NCI-H510A (cell line): ENCODE results near the gene C17orf100.

ENCODE experiments used
- DNase-seq: peaks from one replicate; lab custom pipeline; 2025; lab: John Stamatoyannopoulos, UW

The C17orf100 gene

DNA sequence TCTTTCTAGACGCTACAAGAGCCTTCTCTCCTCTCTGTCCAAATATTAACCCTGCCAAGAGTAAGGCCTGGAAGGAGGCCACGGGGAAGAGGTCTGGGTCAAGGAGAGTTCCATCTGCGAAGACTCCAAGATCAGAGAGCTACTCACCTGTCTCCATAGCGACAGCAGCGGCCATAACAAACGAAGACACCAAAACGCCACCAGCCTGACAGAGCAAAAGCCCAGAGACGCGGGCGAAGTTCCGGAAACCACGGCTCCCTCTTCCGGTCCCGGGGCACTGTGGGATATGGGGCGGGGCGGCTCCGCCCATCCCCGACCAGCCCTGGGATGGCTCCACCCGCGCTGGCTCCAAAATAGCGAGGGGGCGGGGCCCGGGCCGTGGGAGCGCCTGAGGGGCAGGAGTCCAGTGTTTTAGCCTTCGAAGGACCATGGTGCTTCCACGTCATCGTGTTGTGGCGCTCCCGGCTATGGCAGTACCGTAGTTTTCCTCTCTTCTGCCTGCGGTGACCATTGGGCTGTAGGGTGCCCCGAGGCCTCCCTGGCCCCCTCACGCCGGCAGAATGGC, at the start of gene C17orf100, which contains the start of gene MED31:
TSS of gene C17orf100 (plus strand) at position 409 of the 565 bp plus-strand sequence. CDS start at position 561, 152 bp downstream.
TSS of gene MED31 (minus strand) at position 252 of the 565 bp plus-strand sequence. CDS start at position 175, 77 bp downstream.
- DNase-seq: peak; percentile 91

DNA sequence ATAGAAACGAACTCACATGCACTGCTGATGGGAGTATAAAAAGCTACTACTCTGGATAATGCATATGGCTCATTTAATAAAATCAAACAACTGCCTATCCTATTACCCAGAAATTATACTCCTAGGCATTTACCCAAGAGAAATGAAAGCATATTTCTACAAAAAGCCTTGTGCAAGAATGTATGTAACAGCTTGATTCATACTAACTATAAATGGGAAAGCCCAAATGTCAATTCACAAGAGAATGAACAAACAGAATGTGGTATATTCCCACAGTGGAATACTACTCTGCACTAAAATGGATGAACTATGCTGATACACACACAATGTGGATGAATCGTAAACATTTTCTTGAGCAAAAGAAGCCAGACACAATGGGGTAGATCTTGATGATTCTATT, 49.4 kb upstream of the C17orf100 start:
- no peak for DNase-seq

DNA sequence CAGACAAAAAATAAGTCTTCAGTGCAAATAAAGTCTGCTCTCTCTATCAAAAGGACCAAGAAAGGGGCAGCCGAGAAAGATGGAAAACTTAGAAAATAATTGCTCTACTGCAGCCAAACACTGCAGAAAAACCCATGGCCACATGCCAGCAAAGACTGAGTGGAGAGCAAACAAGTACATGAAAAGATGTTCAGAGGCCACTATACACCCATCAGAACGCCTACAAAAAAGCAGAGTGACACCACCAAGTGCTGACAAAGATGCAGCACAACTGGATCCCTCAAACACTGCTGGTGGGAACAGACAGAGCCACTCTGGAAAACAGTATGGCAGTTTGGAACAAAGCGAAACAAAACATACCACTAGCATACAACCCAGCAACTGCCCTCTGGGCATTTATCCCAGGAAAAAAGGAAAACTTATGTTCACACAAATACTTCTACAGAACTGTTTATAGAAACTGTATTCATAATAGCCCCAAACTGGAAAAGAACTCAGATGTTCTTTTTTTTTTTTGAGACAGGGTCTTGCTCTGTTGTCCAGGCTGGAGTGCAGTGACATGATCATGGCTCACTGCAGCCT, 47.7 kb upstream of the C17orf100 start:
- no peak for DNase-seq

DNA sequence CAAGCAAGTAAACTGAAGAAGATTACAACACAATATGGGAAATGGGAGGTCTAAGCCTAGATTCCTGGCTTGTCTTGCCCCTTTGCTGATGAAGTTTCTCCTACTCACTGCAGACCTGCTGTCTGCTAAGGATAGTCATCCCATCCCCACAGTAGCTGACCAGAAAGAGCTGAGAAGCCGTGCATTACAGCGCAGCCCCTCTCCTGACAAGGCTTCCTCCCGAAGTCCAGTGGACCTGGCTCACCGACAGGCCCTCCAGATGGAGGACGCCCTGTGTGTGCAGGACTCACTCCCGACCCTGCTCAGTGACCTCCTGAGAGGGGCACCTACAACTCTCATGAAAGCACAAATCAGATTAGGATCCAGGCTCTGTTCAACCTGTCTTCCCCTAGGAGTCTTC, 46.4 kb upstream of the C17orf100 start:
- no peak for DNase-seq

DNA sequence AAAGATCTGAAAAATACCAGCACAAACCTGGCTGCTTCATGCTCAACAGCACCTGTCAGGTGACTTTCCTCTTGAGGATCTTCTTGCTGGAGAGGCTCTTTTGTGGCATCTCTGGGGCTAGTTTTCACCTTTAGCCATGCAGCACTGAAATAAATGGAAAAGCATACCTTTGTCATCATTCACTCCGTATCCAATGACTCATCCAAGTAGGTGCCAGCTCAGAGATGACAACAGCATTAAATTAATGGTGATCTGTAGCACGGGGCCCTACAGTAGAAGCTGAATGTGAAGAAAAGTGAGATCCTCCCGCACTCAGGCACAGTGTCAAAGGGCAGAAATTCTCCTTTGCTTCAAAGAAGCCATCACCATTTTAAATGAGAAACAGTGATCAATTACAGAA, 43.2 kb upstream of the C17orf100 start:
- DNase-seq: no peak

DNA sequence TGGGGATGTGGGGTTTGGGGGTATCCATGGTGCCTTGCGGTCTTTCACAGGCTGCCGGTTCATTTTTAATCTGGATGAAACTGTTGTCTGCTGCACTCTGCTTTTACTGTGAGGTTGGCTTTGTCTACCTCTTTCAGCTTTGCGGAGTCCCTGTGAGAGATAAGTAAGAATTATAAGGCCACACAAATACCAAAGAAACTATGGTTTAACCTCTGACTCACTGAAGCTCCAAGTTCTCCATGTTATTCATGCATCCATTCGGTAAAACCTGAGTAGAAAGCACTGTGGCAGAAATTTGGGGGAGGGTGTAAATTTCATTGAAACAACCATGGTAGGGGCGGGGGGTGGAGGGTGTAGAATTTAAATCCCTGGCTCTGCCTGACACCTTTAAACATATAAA, 41.6 kb upstream of the C17orf100 start:
- DNase-seq: no peak

DNA sequence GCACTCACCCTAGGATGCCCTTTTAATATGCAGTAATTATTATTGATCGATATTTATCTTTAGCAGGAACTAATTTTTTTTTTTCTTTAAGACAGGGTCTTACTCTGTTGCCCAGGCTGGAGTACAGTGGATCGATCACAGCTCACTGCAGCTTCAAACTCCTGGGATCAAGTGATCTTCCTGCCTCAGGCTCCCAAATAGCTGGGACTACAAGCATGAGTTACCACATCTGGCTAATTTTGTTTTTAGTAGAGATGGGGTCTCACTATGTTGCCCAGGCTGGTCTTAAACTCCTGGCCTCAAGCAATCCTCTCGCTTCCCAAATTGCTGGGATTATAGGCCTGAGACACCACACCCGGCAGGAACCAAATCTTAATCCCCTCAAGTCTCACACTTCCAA, 40.3 kb upstream of the C17orf100 start:
- DNase-seq: no peak

DNA sequence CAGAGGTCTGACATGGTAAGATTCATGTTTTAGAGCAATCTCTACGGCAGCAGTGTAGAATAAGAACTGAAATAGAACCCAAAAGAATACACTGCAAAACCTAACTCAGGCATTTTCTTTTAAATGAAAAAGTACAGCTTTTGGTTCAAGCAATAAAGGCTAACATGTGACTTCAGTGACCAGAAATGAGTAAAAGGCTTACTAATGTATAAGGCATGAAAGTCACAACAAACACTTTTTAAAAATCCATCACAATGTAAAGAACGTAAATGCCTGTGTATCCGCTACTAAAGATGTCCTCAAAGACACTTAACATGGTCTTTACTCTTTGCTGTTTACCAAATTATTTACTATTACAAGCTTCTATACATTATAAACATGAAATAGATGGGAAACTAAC, 27.6 kb upstream of the C17orf100 start:
- DNase-seq: no peak

DNA sequence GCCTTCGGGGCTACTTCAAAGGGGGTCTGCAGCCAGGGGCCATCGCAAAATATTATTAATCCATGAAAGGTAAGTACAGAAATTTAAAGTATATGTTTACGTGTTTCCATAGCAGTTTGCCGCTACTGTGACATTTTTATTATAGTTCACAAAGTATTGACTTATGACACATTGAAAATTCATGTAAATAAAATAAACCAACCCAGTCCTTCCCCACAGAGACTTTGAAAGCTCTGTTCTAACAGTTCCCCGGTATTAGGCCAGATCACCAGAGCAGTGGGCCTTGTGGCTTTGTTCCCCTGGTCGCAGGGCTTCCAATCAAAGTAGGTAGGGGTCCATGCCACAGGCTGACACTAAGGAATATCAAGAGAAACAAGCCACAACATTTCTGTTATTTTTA, 24.9 kb upstream of the C17orf100 start:
- no peak for DNase-seq

DNA sequence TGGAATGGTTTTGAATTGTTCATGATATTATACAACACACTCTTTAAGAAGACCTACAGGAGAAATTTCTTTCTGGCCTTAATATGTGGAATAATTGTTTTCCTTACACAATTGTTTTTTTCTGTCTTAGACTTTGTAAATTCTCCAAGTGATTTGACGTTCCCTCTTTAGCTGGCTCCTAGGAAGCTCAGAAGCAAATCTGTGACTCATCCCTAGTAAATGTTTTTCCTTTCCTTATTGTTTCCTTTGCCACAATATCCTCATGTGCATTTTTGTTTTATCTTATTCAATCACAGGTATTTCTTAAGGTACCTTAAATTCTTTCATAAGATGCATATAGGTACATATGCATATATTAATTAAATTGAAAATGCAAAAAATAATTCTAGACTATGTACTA, 24.5 kb upstream of the C17orf100 start:
- no peak for DNase-seq

DNA sequence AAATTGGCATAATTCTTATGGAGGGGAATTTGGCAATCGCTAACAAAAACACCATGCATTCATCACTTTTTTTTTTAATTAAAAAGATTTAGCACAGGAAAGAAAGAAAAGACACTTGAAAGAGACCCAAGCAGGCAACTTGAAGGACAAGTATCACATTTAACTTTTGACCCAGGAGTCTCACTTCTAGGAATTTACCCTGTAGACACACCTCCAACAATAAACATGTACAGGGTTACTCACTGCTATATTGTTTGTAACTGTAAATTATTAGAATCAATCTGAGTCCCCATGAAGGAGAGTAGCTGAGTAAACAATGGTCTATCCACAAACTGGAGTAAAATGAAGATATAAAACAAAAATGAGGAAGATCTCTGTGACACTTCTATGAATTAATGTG, 21.2 kb upstream of the C17orf100 start:
- DNase-seq: no peak

DNA sequence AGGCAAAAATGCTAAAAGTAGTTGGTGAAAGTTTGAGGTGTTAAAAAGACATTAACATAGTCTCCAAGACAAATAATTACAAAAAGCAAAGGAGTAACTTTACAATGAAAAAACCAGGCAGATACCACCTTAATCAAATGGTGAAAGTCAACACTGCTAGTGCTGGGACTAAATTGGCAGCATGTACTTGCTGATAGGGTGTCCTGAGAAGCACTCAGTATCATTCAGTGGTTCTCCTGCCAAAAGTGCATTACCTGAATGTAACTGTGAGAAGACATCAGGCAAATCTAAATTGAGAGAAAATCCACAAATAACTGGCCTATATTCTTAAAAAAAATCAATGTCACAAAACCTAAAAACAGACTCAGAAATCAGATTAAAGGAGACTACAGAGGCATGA, 19.0 kb upstream of the C17orf100 start:
- no peak for DNase-seq

DNA sequence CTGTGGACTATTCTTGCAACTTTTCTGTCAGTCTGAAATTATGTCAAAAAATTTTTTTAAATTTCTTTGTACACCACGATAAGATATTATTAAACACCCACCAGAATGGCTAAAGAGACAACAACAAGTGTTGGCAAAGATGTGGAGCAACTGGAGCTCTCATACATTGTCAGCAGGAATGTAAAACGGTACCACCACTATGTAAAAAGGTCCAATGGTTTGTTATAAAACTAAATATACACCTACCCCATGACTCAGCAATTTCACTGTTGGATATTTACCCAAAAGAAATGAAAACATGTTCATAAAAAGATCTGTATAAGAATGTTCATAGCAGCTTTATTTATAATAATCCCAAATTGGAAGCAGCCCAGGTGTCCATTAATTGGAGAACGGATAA, 18.3 kb upstream of the C17orf100 start:
- no peak for DNase-seq

DNA sequence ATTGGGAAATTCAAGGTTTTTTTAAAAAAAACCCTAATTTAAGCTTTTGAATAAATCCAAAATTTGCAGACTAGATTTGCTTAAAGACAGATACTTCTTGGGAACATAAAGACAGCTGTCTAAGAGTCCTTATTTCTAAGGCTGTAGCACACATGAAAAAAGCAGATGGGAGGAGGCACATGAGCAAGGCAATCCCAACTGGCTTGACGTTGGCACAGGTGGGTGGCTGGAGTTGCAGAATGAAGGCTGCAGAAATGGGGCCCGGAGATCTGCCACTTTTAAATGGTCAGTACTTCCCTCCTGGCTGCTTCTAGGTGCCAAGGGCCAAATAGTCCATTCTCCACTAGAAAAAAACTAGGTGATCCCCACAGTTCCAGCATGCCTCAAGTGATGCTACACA, 15.5 kb upstream of the C17orf100 start:
- DNase-seq: no peak

DNA sequence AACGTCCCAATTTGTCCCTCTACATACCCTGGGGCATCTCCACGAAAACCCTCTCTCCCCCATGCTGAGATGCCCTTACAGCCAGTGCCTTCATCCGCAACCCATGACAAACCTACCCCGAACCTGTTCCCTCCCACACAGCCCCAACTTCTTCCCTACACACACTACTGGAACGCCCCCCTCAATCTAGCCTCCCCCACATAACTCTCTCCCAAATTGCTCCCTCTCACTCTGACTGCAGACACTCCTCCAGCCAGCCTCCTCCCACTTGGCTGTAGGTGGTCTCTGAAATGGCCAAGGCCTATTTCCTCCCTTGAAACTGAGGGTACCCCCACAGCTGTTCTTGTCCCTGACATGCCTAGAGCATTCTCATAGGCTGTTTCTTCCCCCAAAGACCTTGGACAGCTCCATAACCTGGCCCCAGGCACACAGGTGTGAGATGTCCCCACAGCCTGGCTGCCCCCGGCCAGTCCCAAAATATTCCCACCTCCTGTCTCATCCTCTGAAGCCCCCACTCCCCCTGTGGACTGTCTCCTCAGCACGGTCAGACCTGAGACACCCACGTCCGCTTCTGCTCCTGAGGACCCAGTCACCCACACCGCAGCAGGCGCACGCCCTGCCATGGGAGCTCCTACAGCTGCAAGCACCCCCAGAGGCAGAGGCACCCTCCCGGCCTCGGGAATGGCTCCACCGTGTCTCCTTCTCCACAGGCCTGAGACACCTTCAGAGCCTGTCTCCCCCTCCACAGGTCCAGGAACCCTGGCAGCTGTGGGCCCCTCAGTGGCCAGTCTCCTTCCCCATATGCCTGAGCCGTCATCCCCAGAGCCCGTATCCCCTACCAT, 14.7 kb upstream of the C17orf100 start:
- no peak for DNase-seq

DNA sequence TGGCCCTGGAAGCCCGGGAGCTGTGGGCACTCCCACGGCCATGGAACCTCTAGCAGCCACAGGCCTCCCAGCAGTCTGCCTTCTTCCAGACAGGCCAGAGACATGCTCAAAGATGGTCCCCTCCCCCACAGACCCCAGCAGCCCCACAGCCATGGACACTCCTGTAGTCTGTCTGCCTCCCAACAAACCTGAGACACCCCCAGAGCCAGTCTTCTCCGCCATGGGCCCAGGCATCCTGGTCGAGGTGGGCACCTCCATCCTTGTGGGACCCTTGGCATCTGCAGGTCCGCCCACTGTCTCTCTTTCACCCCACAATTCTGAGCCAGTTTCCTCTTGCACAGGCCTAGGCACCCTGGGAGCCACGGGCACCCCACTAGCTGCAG, 14.1 kb upstream of the C17orf100 start:
- DNase-seq: no peak

DNA sequence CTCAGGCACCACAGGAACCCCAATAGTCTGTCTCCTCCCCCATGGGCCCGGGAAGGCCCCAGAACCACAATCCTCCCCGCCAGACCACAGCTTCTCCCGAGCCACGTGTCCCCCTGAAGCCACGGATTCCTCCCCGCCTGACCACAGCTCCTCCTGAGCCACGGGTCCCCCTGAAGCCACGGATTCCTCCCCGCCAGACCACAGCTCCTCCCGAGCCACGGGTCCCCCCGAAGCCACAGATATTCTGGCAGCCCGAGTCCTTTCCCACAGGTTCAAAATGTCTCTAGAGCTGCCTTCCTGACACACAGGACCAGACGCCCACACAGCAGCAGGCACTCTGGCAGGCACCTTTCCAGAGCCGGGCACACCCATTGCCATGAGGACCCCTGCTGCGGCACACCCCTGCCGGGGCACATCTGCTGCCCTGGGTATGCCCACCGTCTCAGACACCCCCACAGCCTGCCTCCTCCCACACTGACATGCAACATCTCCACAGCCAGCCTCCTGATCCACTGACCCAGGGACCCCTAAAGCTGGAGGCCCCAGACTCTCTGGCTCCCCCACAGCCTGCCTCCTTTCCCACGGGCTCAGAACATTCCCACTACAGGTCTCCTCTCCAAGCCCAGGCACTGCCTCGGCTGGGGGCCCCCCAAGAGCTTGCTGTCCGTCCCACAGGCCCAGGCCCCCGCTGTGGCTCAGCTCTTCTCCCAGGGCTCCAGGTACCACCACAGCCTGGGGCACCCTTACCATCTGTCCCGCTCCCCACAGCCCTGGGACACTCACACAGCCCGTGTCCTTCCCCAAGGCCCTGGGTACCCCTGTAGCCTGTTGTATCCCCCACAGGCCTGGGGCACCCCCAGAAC, 13.3 kb upstream of the C17orf100 start:
- DNase-seq: no peak

DNA sequence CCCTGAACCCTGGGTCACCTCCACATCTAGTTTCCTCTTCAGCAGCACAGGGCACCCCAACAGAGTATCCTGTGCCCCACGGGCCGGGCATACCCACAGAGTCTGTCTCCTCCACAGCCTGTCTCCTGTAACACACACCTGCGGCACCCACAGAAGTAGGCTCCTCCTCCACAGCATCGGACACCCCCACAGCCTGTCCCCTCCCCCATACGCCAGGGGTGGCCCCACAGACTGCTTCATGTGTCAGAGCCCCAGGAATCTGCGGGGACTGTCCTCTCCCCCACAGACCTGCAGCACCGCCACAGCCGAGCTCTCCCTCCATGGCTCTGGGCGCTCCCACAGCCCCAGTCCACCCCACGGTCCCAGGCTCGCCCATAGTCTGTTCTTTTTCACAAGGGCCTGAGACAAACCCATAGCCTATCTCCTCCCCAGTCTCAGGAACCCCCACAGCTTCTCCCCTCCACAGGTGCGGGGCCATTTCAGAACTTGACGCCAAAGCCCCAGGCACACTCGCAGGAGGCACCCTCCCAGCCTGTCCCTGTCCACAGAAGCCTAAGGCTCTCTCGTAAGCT, 12.5 kb upstream of the C17orf100 start:
- no peak for DNase-seq

DNA sequence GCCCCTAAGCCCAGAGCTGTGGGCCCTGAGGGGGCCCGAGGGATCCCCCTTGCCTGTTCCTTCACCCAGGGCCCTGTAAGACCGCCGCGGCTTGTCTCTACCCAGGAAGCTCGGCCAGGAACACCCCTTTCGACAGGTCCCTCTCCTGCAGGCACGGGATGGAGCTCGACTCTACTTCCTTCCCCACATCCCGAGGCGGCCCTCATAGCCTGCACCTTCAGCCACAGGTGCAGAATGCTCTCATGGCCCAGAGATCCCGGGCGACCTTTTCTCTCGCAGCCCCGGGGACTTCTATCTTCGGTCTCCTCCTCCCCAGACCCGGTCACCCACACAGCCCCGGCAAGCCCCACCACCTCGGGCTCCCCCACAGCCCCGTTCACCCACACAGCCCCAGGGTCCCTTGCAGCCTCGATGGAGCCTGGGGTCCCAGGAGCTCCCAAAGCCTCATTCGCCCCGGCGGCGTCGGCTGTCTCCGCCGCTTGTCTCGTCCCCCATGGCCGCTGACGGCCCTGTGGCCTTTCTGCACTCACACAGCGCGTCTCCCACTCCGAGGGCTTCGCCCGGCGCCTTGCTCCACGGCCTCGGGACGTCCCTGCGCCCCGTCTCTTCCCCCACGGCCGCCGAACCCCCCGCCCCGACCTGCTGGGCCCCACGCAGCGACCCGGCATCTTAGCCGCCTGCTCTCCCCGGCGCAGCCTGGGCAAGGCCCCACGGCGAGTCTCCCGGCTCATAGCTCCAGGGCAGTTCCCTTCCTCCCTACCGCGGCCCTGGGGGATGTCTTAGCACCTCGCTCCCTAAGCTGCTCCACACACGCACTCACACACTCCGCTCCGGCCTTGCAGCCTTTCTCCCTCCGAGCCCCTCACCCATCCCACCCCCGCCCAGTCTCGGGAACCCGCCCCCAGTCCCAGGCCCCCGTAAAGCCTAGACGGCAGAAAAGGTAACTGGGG, 11.7 kb upstream of the C17orf100 start:
- no peak for DNase-seq

DNA sequence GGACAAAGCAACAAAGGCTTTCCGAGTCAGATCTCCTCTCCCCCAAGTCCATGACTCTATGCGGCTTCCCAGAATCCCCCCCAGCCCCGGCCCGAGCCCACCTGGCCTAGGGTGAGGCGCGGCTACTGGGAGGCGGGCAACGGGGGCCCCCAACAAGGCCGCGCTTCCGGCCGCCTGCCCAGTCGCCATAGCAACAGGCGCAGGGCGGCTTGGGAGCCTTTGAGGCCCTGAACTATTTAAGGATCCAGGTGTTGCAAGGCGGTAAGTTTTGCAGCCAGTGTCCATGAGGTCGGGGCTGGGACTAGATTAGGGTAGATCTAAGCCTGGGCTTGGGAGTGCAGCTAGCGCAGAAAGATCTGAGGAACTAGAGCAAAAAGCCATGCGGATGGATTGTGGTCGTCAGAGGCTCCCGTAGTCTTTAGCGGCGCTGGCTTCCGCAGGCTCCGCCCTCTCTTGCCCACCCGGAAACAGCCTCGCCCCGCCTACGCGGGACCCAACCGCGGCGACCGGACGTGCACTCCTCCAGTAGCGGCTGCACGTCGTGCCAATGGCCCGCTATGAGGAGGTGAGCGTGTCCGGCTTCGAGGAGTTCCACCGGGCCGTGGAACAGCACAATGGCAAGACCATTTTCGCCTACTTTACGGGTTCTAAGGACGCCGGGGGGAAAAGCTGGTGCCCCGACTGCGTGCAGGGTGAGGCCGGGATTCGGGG, 10.9 kb upstream of the C17orf100 start, which contains the start of the genes KIAA0753 and TXNDC17:
TSS of gene KIAA0753 (minus strand) at position 176 of the 711 bp plus-strand sequence. CDS start 5,608 bp downstream, outside the sequence.
TSS of gene TXNDC17 (plus strand) at position 525 of the 711 bp plus-strand sequence. CDS start at position 548, 23 bp downstream.
- DNase-seq: peak; percentile 81
